K562 (cell line): ENCODE data around the gene NFATC3. TPM values are rescaled to one million over a fixed set of nuclear protein-coding genes. Genes with fewer than 3 reads are reported as not detected.

Experiments
- ATAC-seq: fragments of 200-7000 bp; cut with Tn5 transposase; 3 replicates; pipeline ENCODE4 v1.9.1; 2020; ENCODE audit warnings: moderate library complexity
- BruUV-seq: library from RNA; stranded (reverse); fragments of 400-500 nt; replicated peaks from 2 replicates; lab custom pipeline; 2021; lab: Mats Ljungman, UMichigan
- CTCF ChIA-PET: fragments of 300-600 bp; formaldehyde crosslinking; extraction: SDS; loops from one replicate; lab custom pipeline; 2021; ENCODE audit warnings: low intra/inter-chr PET ratio; lab: Yijun Ruan, JAX
- POLR2A ChIA-PET: fragments of 300-600, 350-650 bp; sonication (Branson Sonifier 250); formaldehyde crosslinking; extraction: SDS; loops from one replicate; lab custom pipeline; 2021; ENCODE audit warnings: antibody characterized with exemption, inconsistent platforms; lab: Yijun Ruan, JAX
- DNase-seq, 4 experiments: peaks; one replicate each; pipeline versions ENCODE4 v3.0.0 to v3.0.0-alpha.2; 2011 to 2018; ENCODE audit warnings: low spot score in 3 of 4, mixed read lengths in 3 of 4; ENCODE audit errors: extremely low read depth in 1 of 4
- FAIRE-seq: peaks from 2 replicates; lab custom pipeline; 2011; peaks lifted over from hg19 to GRCh38; lab: Jason Lieb, UNC
- H2AFZ ChIP-seq: 2 replicates; pipeline ENCODE4 v1.6.0; 2011; ENCODE audit warnings: low read depth, low read length, control low read depth, inconsistent platforms
- H3K27ac ChIP-seq: fragments of 200-600 bp; 3 replicates; pipeline ENCODE4 v1.8.0; 2011; ENCODE audit warnings: low read depth, mild to moderate bottlenecking, control low read depth, inconsistent platforms, low read length, moderate library complexity, mixed read lengths; ENCODE audit errors: extremely low read depth
- H3K27me3 ChIP-seq, 2 experiments: fragments of 300-600 bp in 1 of 2; 2 replicates in 1 of 2; 3 replicates in 1 of 2; pipeline versions ENCODE4 v1.6.0 to v1.8.0; 2011; ENCODE audit warnings: inconsistent platforms in 2 of 2, low read length in 2 of 2, mild to moderate bottlenecking in 1 of 2, mixed read lengths in 1 of 2, moderate library complexity in 1 of 2; ENCODE audit not compliant: control insufficient read depth in 2 of 2, insufficient read depth in 2 of 2
- H3K36me3 ChIP-seq: fragments of 300-600 bp; 3 replicates; pipeline ENCODE4 v1.8.0; 2011; ENCODE audit warnings: mild to moderate bottlenecking, low read length, inconsistent platforms; ENCODE audit not compliant: control insufficient read depth, insufficient read depth
- H3K4me1 ChIP-seq, 2 experiments: fragments of 200-600 bp in 1 of 2; replicated peaks in 1 of 2; 2 replicates in 1 of 2; 3 replicates in 1 of 2; pipeline versions ENCODE4 v1.5.1 to v1.8.0; 2011; ENCODE audit warnings: inconsistent platforms in 2 of 2, low read length in 2 of 2, mild to moderate bottlenecking in 1 of 2, mixed read lengths in 1 of 2, moderate library complexity in 1 of 2; ENCODE audit not compliant: control insufficient read depth in 2 of 2, insufficient read depth in 2 of 2
- H3K4me2 ChIP-seq: 2 replicates; pipeline ENCODE4 v1.6.1; 2011; ENCODE audit warnings: low read length, control low read depth, inconsistent platforms, mixed read lengths; ENCODE audit not compliant: insufficient read depth
- H3K4me3 ChIP-seq: fragments of 200-600 bp; sonication (generic), shearing (Covaris generic); 2 replicates; pipeline ENCODE4 v1.5.1; 2016; ENCODE audit warnings: control low read depth, inconsistent platforms
- H3K79me2 ChIP-seq: fragments of 200-600 bp; 3 replicates; pipeline ENCODE4 v1.8.0; 2011; ENCODE audit warnings: low read length, inconsistent platforms; ENCODE audit not compliant: control insufficient read depth, insufficient read depth
- H3K9ac ChIP-seq, 2 experiments: 2 replicates each; pipeline versions ENCODE4 v1.6.0 to v1.6.1; 2011; ENCODE audit warnings: low read depth in 2 of 2, low read length in 2 of 2, control low read depth in 1 of 2, inconsistent platforms in 1 of 2, mild to moderate bottlenecking in 1 of 2, mixed read lengths in 1 of 2; ENCODE audit not compliant: insufficient read depth in 1 of 2
- H3K9me1 ChIP-seq: one replicate; pipeline ENCODE4 v1.6.0; 2011; ENCODE audit warnings: inconsistent platforms, mild to moderate bottlenecking, low read length, moderate library complexity; ENCODE audit not compliant: control insufficient read depth, insufficient read depth
- H3K9me3 ChIP-seq: replicated peaks from 2 replicates; pipeline ENCODE4 v1.5.1; 2011; ENCODE audit warnings: low read depth, low read length, inconsistent platforms; ENCODE audit not compliant: control insufficient read depth, insufficient read depth
- H4K20me1 ChIP-seq: replicated peaks from 2 replicates; pipeline ENCODE4 v1.6.1; 2011; ENCODE audit warnings: low read length, inconsistent platforms, mixed read lengths; ENCODE audit not compliant: control insufficient read depth, insufficient read depth
- CXXC5 ChIP-seq: fragments of 250-450 bp; sonication (Bioruptor Pico); IDR thresholded peaks from 2 replicates; pipeline ENCODE4 v1.8.0; 2022; ENCODE audit warnings: inconsistent platforms, mild to moderate bottlenecking, moderate library complexity
- LCOR ChIP-seq: sonication (generic); formaldehyde crosslinking; IDR thresholded peaks from 2 replicates; pipeline ENCODE4 v1.8.0; 2022; ENCODE audit warnings: mild to moderate bottlenecking, missing genetic modification reagents
- MCM7 ChIP-seq, 2 experiments: fragments of 450-650 bp; IDR thresholded peaks; 2 replicates each; pipeline ENCODE4 v1.6.1; 2016 to 2018
- NCOA4 ChIP-seq: fragments of 450-650 bp; IDR thresholded peaks from 2 replicates; pipeline ENCODE4 v1.6.1; 2018; ENCODE audit warnings: mild to moderate bottlenecking; ENCODE audit not compliant: partially characterized antibody
- NUFIP1 ChIP-seq: fragments of 450-650 bp; IDR thresholded peaks from 2 replicates; pipeline ENCODE4 v1.6.1; 2018; ENCODE audit not compliant: partially characterized antibody
- SMC3 ChIP-seq: conservative IDR thresholded peaks from 2 replicates; pipeline ENCODE4 v1.6.1; 2011; ENCODE audit warnings: low read depth, low read length, improper control_type of control experiment; ENCODE audit not compliant: insufficient read depth
- ZFP30 ChIP-seq: fragments of 250-450 bp; sonication (Bioruptor Pico); IDR thresholded peaks from 2 replicates; pipeline ENCODE4 v1.8.0; 2022; ENCODE audit warnings: moderate library complexity, mild to moderate bottlenecking, inconsistent platforms, borderline replicate concordance
- ZNF121 ChIP-seq: sonication (generic); formaldehyde crosslinking; conservative IDR thresholded peaks from 2 replicates; pipeline ENCODE4 v1.8.0; 2022; ENCODE audit warnings: missing genetic modification reagents
- WGBS: fragments of 100-300 bp; shearing (Covaris generic); methylation state at CpG from one replicate; pipeline ENCODE4 v1.1.6; 2016; ENCODE audit warnings: low coverage, mixed read lengths; ENCODE audit not compliant: insufficient coverage; ENCODE audit errors: missing lambda C conversion rate; 5-methylcytosine and 5-hydroxymethylcytosine counted together
- in situ Hi-C: fragments of 300-500 bp; cut with MboI; formaldehyde crosslinking; loops from 4 replicates; pipeline ENCODE4 v1.15.0; 2018; ENCODE audit warnings: inconsistent platforms, mixed read lengths
- intact Hi-C: fragments of 100-400 bp; cut with micrococcal nuclease; formaldehyde crosslinking; loops from 2 replicates; pipeline ENCODE4 v1.14.2; 2022
- polyA plus RNA-seq, 8 experiments: library from polyadenylated mRNA; depleted of rRNA in 4 of 8; stranded (reverse) in 5 of 8; unstranded in 3 of 8; fragments of >200 nt; fragmentation: Nextera tagmentation in 2 of 8; fragmentation: Illumina TruSeq in 1 of 8; extraction: Ambion mirVana in 2 of 8; extraction: Trizol in 1 of 8; gene quantifications; 2 replicates each; pipeline versions ENCODE4 v1.2.1 to v1.2.3, GENCODE V29; 2011 to 2014; ENCODE audit warnings: inconsistent platforms in 1 of 8, missing spikeins in 1 of 8
- total RNA-seq, 7 experiments: library from RNA; depleted of rRNA in 6 of 7; stranded (reverse); fragments of >200 nt in 6 of 7; fragmentation: Illumina TruSeq in 2 of 7; extraction: Trizol in 2 of 7; gene quantifications; 2 replicates each; pipeline versions ENCODE4 v1.2.1 to v1.2.3, GENCODE V29; 2011 to 2021; ENCODE audit warnings: low replicate concordance in 1 of 7

NFATC3 gene
- total and polyA plus RNA-seq, 9 of the 15 experiments (the other 6 are each of a cell fraction or from before 2014, with no cell fraction given): 15.7 to 98.4 (median 59.4) TPM

- DNase-seq: no peak
- WGBS: 73% methylated on average over 6 of the region's 6 CpGs
- no peak for TF ChIP-seq NUFIP1
- Histone ChIP-seq H4K20me1 (0 out of 2 replicates have a peak, but pooled peaks cover 7% of the 10 kb centered on the region), H3K4me3 (no peak overlapping the region), H3K9me3 (no peaks in the 10 kb centered on the region), H3K9me1 (peaks cover 4% of the 10 kb centered on the region), H3K27ac (no peak overlapping the region), H3K9ac (0 out of 4 replicates have a peak overlapping the region, but pooled peaks of 1 of the 2 experiments have one; percentile 30), H3K4me1 (peaks cover 0 to 3% of the 10 kb centered on the region in 2 experiments; a peak in 1 of 5 replicates), H2AFZ (no peak overlapping the region), H3K27me3 (no peaks in the 10 kb centered on the region), H3K36me3 (peaks cover 18% of the 10 kb centered on the region; the same call in 2 of the 3 replicates), H3K4me2 (no peak overlapping the region), H3K79me2 (no peaks in the 10 kb centered on the region)
- ChIA-PET POLR2A (interaction anchor here (0.5 to 0.8 kb wide), 4 partner anchors 8 to 252 kb away, joined by 3 to 4 read pairs (median 3); partner anchors contain the start of genes PRMT7 and SLC7A6OS), CTCF (no interaction called here)
- ATAC-seq: no peak
- FAIRE-seq: no peak
- BruUV-seq: no TSS peak
- intact Hi-C loops (no loop called here), in situ Hi-C loops (no loop called here)
Observed at GRCh38 chr16:68257251-68257905, 172.2 kb downstream of the NFATC3 start.

- Histone ChIP-seq H3K9me1 (peaks cover 4% of the 10 kb centered on the region), H3K9me3 (no peaks in the 10 kb centered on the region), H3K79me2 (peaks cover 2% of the 10 kb centered on the region; the same call in 1 of the 3 replicates), H3K4me1 (peaks cover 2 to 4% of the 10 kb centered on the region in 2 experiments), H3K27ac (no peak overlapping the region), H3K36me3 (peaks cover 18% of the 10 kb centered on the region; the same call in 2 of the 3 replicates), H4K20me1 (0 out of 2 replicates have a peak, but pooled peaks cover 7% of the 10 kb centered on the region), H3K4me2 (no peak overlapping the region), H3K27me3 (no peaks in the 10 kb centered on the region), H3K9ac (peak overlapping the region in 1 of 2 experiments; percentile 30; a peak in 1 of 4 replicates), H3K4me3 (no peak overlapping the region), H2AFZ (no peak overlapping the region)
- CTCF ChIA-PET: no interaction called here
- DNase-seq: no peak
- FAIRE-seq: no peak
- intact Hi-C loops (no loop called here), in situ Hi-C loops (no loop called here)
- no peak for ATAC-seq
- BruUV-seq: no TSS peak
- TF ChIP-seq LCOR (CRISPR knock-in tag): no peak
- TF ChIP-seq ZNF121 (CRISPR knock-in tag): peak; percentile 73
- no peak for TF ChIP-seq ZFP30
- no peak for TF ChIP-seq CXXC5
- no peak for TF ChIP-seq MCM7 (IDR thresholded peaks at IDR 0.05)
- no peak for TF ChIP-seq SMC3
- no peak for TF ChIP-seq NCOA4
- TF ChIP-seq, all 486 proteins: peak for 1
- WGBS: 65% methylated on average over 12 of the region's 13 CpGs
- POLR2A ChIA-PET: interaction anchor here (0.6 to 2.1 kb wide), 4 partner anchors 8 to 585 kb away, joined by 3 to 5 read pairs (median 4); no protein-coding TSS in a partner anchor
Observed at GRCh38 chr16:68257906-68258800, 173.0 kb downstream of the NFATC3 start.
